ENCODE results near the gene IGSF5. TPM values are rescaled to one million over a fixed set of nuclear protein-coding genes. Genes with fewer than 3 reads are reported as not detected.

IGSF5 gene
- total and polyA plus RNA-seq, 10 of the 15 experiments (the other 5 are each of a cell fraction or from before 2014, with no cell fraction given) = not detected

DNA sequence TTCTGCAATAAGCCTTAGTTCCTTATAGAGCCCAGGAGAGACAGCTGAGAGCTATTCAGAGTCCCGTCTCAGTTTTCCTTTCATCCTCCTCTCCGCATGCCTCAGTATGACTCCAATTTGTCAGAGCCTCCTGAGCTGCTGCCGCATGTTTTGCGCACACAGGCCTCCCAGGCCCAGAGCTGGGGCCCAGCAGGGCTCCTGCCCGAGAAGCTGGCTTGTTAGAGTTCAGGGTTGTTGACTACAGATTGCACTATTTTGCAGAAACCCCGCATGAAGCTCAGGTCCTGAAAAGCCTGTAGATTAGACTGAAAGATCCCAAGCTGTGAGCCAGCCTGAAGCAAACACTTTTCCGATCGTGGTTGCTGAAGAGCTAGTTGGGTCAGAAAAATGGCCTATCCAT, 51.5 kb downstream of the IGSF5 start:
- no peak for FAIRE-seq
- intact Hi-C loops (cut with micrococcal nuclease; ENCODE audit: unreplicated experiment) = no loop called here
- TF ChIP-seq PRDM15 (CRISPR knock-in tag; IDR thresholded peaks at IDR 0.05) (no peak), IKZF2 (IDR thresholded peaks at IDR 0.05) (no peak), HDGF (IDR thresholded peaks at IDR 0.05) (no peak), SMAD5 (IDR thresholded peaks at IDR 0.05; ENCODE audit: low read depth) (no peak), POU2F2 (IDR thresholded peaks at IDR 0.05; ENCODE audit: borderline replicate concordance, low read depth, low read length) (no peak), NR2C1 (IDR thresholded peaks at IDR 0.05) (no peak), TBL1XR1 (IDR thresholded peaks at IDR 0.05; ENCODE audit: low read depth, low read length) (no peak), E2F4 (IDR thresholded peaks at IDR 0.05; ENCODE audit: low read depth, low read length) (no peak), ZSCAN29 (IDR thresholded peaks at IDR 0.05) (no peak), ZNF687 (IDR thresholded peaks at IDR 0.05) (no peak)
- TF ChIP-seq, protein P1, sequence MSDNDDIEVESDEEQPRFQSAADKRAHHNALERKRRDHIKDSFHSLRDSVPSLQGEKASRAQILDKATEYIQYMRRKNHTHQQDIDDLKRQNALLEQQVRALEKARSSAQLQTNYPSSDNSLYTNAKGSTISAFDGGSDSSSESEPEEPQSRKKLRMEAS (IDR thresholded peaks at IDR 0.05; ENCODE audit: low read depth, low read length) = no peak
- TF ChIP-seq, protein P2, sequence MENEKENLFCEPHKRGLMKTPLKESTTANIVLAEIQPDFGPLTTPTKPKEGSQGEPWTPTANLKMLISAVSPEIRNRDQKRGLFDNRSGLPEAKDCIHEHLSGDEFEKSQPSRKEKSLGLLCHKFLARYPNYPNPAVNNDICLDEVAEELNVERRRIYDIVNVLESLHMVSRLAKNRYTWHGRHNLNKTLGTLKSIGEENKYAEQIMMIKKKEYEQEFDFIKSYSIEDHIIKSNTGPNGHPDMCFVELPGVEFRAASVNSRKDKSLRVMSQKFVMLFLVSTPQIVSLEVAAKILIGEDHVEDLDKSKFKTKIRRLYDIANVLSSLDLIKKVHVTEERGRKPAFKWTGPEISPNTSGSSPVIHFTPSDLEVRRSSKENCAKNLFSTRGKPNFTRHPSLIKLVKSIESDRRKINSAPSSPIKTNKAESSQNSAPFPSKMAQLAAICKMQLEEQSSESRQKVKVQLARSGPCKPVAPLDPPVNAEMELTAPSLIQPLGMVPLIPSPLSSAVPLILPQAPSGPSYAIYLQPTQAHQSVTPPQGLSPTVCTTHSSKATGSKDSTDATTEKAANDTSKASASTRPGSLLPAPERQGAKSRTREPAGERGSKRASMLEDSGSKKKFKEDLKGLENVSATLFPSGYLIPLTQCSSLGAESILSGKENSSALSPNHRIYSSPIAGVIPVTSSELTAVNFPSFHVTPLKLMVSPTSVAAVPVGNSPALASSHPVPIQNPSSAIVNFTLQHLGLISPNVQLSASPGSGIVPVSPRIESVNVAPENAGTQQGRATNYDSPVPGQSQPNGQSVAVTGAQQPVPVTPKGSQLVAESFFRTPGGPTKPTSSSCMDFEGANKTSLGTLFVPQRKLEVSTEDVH (IDR thresholded peaks at IDR 0.05; ENCODE audit: low read depth, partially characterized antibody) = no peak

More for the DNA sequence above, 51.5 kb downstream of the IGSF5 start:
- H3K27ac ChIP-seq (ENCODE audit: control insufficient read depth, insufficient read depth) = no peak overlapping the region
- no TSS peak for BruUV-seq (replicated peaks)
- in situ Hi-C loops (cut with MboI) = no loop called here
- no peak overlapping the region for H3K4me2 ChIP-seq (ENCODE audit: control insufficient read depth, insufficient read depth)
- ChIA-PET SMC1A (ENCODE audit: uncharacterized antibody, unreplicated experiment) (no interaction called here), RAD21 (ENCODE audit: unreplicated experiment) (no interaction called here), POLR2A (no interaction called here), CTCF (no interaction called here)
- H3K36me3 ChIP-seq (ENCODE audit: control insufficient read depth in 2 of 2, insufficient read depth in 2 of 2, low read length in 1 of 2) = no peaks in the 10 kb centered on the region
- H4K20me1 ChIP-seq (ENCODE audit: control insufficient read depth, insufficient read depth) = no peaks in the 10 kb centered on the region
- no peaks in the 10 kb centered on the region for H3K4me1 ChIP-seq (ENCODE audit: control insufficient read depth, insufficient read depth, low read length)
- DNase-seq (ENCODE audit: low read depth, low spot score) (no peak), ATAC-seq (no peak)
- H3K79me2 ChIP-seq (ENCODE audit: control insufficient read depth, insufficient read depth, low read length) = no peaks in the 10 kb centered on the region
- no peak overlapping the region for H3K9ac ChIP-seq (ENCODE audit: control insufficient read depth, insufficient read depth, low read length)
- H3K27me3 ChIP-seq (replicated peaks in 1 of 2; ENCODE audit: control insufficient read depth in 2 of 2, insufficient read depth in 2 of 2, low read length in 1 of 2) = no peaks in the 10 kb centered on the region
- no peak overlapping the region for H2AFZ ChIP-seq (ENCODE audit: control insufficient read depth, low read depth, low read length)
- H3K4me3 ChIP-seq = no peak overlapping the region
- WGBS (ENCODE audit: insufficient coverage, insufficient replicate concordance, low lambda C conversion rate, missing lambda C conversion rate) = 58% methylated on average over 8 of the region's 8 CpGs
- no peaks in the 10 kb centered on the region; the same call in 2 of the 3 replicates for H3K9me3 ChIP-seq (replicated peaks; ENCODE audit: control insufficient read depth, insufficient read depth, low read length)

Data from GM12878 (cell line).